Stimulated activated CD4-positive, alpha-beta T cell treated with anti-CD3 and anti-CD28 coated beads, Interleukin-1b, Interleukin-23, amount 100 ng/mL, for 4 hours (primary cell): ENCODE data around the gene NCBP2.
"Not testable (repeated sequence)": the region's sequence is repeated elsewhere in the genome, so short reads cannot be mapped to it uniquely, and the experiment has no call there.

Experiments used
- DNase-seq, 2 donors: peaks; one replicate each; pipeline ENCODE4 v3.0.0-alpha.2; 2020; ENCODE audit warnings: low read depth in 2 of 2

The NCBP2 gene

DNA sequence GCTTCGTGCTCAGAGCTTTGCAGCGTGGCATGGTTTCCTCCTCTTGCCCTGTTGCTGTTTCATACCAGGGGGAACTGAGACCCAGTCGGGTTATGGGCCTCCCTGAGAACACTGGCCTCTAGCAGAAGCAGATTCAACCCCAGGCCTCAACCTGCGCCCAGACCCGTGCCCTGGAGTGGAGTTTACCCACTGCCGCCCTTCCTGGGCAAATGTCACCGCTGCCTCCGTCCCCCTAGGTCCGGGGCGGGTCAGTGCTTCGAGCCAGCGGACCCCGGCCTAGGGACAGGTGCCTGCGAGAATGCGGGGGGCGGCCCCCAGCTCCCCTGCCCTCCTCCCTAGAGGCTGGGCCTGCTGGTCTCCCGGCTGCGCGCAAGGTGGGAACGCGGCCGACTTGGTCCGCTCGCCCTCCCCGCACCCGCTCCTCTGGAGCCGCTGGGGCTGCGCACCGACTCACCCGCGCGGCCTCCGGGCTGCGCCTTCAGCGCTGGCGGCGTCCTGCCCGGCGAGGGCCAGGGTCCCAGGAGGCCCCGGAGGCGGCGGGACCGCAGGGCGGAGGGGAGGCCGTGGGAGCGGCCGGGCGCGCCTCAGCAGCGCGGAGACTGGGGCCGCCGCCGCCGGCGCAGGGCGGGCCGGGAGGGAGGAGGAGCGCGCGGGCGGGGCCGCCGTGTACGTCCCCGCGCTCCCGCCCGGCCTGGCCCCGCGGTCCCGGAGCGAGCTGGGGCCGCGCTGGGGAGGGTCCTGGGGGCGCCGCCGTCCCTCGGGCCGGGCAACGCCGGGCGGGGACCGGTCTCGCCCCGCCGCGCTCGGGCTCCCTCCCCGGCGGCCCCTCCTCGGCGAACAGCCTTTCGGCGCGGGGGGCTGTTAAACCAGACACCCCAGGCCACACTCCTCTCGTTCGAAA is 26.2 kb upstream of the NCBP2 start, which contains the start of gene PIGZ:
Gene PIGZ, minus strand, starts transcription at position 601 of the 901 bp plus-strand sequence. CDS start 16,802 bp downstream, outside the sequence.
- DNase-seq = peak in 1 of 2 donors; percentile 51

GRCh38 chr3:196967412-196968232 is 25.3 kb upstream of the NCBP2 start:
- DNase-seq = no peak

GRCh38 chr3:196966526-196967401 is 24.4 kb upstream of the NCBP2 start:
- no peak for DNase-seq

DNA sequence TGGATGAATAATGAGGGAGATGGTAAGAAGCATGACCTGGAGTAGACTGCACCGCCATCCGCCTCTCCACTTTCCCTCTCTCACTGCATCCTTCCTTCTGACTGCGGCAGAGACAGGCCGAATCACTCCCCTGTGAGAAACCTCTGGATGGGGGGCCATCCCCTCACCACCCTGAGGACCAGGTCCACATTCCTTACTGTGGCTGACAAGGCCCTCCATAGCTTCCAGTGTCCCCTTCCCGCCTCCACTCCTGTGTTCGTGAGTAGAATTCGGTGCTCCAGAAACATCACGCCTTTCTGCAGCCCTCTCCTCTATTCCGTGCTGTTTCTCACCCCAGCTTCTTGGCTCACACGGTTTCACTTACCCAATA is 23.5 kb upstream of the NCBP2 start:
- DNase-seq = no peak

GRCh38 chr3:196965112-196965803 is 22.9 kb upstream of the NCBP2 start:
- no peak for DNase-seq

- DNase-seq = no peak
Observed at GRCh38 chr3:196963631-196963953, 21.3 kb upstream of the NCBP2 start.

GRCh38 chr3:196962930-196963630 is 20.8 kb upstream of the NCBP2 start:
- DNase-seq = no peak

DNA sequence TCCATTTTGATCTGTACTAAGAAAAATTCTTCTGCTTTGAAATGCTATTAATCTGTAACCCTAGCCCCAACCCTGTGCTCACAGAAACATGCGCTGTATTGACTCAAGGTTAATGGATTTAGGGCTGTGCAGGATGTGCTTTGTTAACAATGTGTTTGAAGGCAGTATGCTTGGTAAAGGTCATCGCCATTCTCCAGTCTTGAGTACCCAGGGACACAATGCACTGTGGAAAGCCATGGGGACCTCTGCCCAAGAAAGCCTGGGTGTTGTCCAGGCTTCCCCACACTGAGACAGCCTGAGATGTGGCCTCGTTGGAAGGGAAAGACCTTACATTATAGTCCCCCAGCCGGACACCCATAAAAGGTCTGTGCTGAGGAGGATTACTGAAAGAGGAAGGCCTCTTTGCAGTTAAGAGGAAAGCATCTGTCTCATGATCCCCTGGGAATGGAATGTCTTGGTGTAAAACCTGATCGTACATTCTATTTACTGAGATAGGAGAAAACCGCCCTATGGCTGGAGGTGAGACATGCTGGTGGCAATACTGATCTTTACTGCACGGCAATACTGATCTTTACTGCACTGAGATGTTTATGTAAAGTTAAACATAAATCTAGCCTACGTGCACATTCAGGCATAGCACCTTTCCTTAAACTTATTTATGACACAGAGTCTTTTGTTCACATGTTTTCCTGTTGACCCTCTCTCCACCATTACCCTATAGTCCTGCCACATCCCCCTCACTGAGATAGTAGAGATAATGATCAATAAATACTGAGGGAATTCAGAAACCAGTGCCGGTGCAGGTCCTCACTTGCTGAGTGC is 20.0 kb upstream of the NCBP2 start:
- DNase-seq = no peak

DNA sequence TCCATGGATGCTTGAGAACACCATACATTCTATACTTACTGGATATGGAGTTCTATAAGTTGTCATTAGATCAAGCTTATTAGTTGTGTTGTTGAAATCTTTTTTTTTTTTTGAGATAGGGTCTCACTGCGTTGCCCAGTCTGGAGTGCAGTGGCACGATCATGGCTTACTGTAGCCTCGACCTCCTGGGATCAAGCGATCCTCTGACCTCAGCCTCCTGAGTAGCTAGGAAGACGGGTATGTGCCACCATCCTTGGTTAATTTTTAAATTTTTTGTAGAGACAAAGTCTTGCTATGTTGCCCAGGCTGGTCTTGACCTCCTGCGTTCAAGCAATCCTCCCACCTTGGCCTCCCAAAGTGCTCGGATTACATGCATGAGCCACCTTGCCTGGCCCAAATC is 12.5 kb upstream of the NCBP2 start:
- DNase-seq = no peak

GRCh38 chr3:196951371-196951770 is 9.0 kb upstream of the NCBP2 start:
- DNase-seq = no peak

DNA sequence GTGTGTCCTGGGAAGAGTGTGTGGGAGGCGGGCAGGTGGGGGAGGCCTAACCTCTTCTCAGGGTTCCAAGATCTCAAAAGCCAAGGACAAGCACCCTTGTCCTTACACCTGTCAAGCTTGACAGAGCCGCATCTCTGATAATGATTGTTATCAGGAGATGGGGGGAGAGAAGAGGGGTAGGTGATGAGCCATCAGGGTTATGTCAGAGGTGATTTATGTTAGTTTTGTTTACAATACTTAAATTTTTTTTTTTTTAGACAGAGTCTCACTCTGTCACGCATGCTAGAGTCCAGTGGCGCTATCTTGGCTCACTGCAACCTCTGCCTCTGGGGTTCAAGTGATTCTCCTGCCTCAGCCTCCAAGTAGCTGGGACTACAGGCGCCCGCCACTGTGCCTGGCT is 7.4 kb upstream of the NCBP2 start:
- DNase-seq = no peak

DNA sequence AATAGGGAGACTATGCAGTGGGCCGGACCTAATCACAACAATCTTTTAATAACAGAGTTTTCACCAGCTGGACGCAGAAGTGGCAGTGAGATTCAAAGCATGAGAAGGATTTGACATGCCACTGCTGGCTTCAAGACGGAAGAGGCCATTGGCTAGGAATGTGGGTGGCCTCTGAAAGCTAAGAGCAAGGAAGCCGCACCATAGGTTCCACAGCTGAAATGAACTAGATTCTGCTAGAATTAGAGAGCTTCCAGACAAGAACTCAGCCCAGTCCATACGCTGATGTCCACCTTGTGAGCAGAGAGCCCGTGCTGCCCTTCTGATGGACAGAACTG is 6.9 kb upstream of the NCBP2 start:
- no peak for DNase-seq

- DNase-seq = no peak
Observed at GRCh38 chr3:196948442-196949284, 6.3 kb upstream of the NCBP2 start.

DNA sequence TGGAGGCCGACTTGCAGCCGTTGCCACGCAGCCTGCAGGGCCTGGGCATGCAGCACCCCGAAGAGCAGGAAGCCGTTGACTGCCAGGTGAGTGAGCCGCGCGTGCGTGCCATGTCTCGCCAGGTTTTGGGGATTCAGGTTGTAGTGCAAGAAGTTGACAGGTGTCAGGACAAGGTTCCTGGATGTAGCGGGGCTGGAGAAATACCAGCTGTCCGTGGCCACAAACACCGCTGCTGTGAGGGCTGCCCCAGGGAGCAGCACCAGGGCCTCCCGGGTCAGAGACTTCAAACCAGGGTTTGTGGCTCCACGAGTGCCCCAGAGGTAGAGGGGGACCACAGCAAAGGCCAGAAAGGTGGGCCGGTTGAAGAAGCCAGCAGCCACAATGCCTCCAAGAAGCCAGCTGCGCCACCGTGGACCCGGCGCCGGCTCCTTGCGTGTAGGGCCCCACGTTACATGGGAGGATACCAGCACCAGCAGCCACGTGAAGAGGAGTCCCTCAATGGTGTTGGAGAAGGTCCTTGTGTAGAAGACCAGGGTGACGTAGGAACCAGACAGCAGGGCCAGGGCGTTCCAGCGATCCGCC is 5.6 kb upstream of the NCBP2 start:
- DNase-seq = no peak

GRCh38 chr3:196947136-196947859 is 5.0 kb upstream of the NCBP2 start:
- no peak for DNase-seq

DNA sequence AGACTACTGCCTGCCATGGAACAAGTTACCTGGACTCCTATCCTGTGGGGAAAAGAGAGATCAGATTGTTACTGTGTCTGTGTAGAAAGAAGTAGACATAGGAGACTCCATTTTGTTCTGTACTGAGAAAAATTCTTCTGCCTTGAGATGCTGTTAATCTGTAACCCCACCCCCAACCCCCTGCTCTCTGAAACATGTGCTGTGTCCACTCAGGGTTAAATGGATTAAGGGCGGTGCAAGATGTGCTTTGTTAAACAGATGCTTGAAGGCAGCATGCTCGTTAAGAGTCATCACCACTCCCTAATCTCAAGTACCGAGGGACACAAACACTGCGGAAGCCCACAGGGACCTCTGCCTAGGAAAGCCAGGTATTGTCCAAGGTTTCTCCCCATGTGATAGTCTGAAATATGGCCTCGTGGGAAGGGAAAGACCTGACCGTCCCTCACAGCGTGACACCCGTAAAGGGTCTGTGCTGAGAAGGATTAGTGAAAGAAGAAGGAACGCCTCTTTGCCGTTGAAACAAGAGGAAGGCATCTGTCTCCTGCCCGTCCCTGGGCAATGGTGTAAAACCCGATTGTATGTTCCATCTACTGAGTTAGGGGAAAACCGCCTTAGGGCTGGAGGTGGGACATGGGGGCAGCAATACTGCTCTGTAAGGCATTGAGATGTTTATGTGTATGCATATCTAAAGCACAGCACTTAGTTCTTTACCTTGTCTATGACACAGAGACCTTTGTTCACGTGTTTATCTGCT is 1.9 kb upstream of the NCBP2 start:
- DNase-seq = not testable (repeated sequence)

DNA sequence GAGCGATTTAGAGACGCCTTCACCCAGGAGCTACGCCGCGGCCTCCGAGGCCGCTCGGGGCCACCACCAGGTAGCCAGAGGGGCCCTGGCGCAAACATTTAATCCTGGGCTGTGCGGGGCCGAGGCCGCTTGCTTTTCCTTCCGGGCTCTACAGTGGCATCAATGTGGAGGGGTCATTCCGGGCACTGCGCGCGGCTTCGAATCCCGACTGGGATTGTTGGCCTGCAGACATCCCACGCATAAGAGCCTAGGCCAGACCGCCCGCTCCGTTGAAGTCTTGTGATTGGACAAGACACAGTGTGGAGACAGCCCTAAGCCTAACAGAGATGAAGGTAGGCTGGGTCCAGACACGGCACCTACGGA is 568 bp upstream of the NCBP2 start:
- DNase-seq = no peak
